Glomerular endothelial cell (primary cell): ENCODE results near the gene GMPPB. TPM values are rescaled to one million over a fixed set of nuclear protein-coding genes. Genes with fewer than 3 reads are reported as not detected.
A peak's percentile ranks its signal among the peaks of the same experiment; 100 is the strongest.

Source experiments
- DNase-seq: peaks from one replicate; pipeline ENCODE4 v3.0.0-alpha.2; 2011; ENCODE audit warnings: low read depth, low spot score; ENCODE audit errors: extremely low read depth
- total RNA-seq: library from RNA; depleted of rRNA; stranded (reverse); fragments of >200 nt; gene quantifications from 2 replicates; pipeline ENCODE4 v1.2.3, GENCODE V29; 2015

GMPPB gene
- total RNA-seq, 1 donor from 2014 or later: 33.0 TPM

GRCh38 chr3:49729966-49730609 lies 6.3 kb upstream of the GMPPB start:
- no peak for DNase-seq

- no peak for DNase-seq
Measured at GRCh38 chr3:49727924-49728361, 4.2 kb upstream of the GMPPB start.

- DNase-seq: no peak
Measured at GRCh38 chr3:49727154-49727923, 3.6 kb upstream of the GMPPB start.

- DNase-seq: no peak
Measured at GRCh38 chr3:49725906-49726681, 2.3 kb upstream of the GMPPB start.

GRCh38 chr3:49724586-49724985 lies 835 bp upstream of the GMPPB start:
- DNase-seq: no peak

- no peak for DNase-seq
Measured at GRCh38 chr3:49723296-49723627, 489 bp downstream of the GMPPB start.

- no peak for DNase-seq
Measured at GRCh38 chr3:49722896-49723295, 855 bp downstream of the GMPPB start.

GRCh38 chr3:49721896-49722781 lies 1.6 kb downstream of the GMPPB start:
- no peak for DNase-seq

GRCh38 chr3:49721596-49721895 lies 2.2 kb downstream of the GMPPB start:
- DNase-seq: no peak

GRCh38 chr3:49720855-49721595 lies 2.7 kb downstream of the GMPPB start:
- DNase-seq: no peak

GRCh38 chr3:49719214-49719884 lies 4.4 kb downstream of the GMPPB start, which contains the start of gene AMIGO3:
Gene AMIGO3 (minus strand): TSS chr3:49719684. CDS start chr3:49719465, 219 bp downstream.
- peak; percentile 47 for DNase-seq

- no peak for DNase-seq
Measured at GRCh38 chr3:49718858-49719213, 4.9 kb downstream of the GMPPB start.

GRCh38 chr3:49717959-49718857 lies 5.5 kb downstream of the GMPPB start:
- no peak for DNase-seq

- DNase-seq: no peak
Measured at GRCh38 chr3:49717211-49717958, 6.4 kb downstream of the GMPPB start.

GRCh38 chr3:49716691-49717210 lies 7.0 kb downstream of the GMPPB start:
- DNase-seq: no peak

GRCh38 chr3:49716169-49716568 lies 7.6 kb downstream of the GMPPB start:
- DNase-seq: no peak

GRCh38 chr3:49715611-49716121 lies 8.1 kb downstream of the GMPPB start:
- DNase-seq: no peak
